HEK293 (cell line): Measurements from ENCODE around the gene BRD3.
A peak's percentile ranks its signal among the peaks of the same experiment; 100 is the strongest.

Experiments
- GLIS1 ChIP-seq: fragments of 450-650 bp; formaldehyde crosslinking; IDR thresholded peaks from 2 replicates; pipeline ENCODE4 v1.5.1; 2016; ENCODE audit warnings: missing biosample characterization, missing genetic modification characterization
- HOXD13 ChIP-seq: sonication (generic); formaldehyde crosslinking; IDR thresholded peaks from 2 replicates; pipeline ENCODE4 v1.8.0; 2022; ENCODE audit warnings: missing genetic modification reagents, borderline replicate concordance
- KLF7 ChIP-seq: fragments of 450-650 bp; formaldehyde crosslinking; IDR thresholded peaks from 2 replicates; pipeline ENCODE4 v1.5.1; 2016; ENCODE audit warnings: missing biosample characterization, missing genetic modification characterization, borderline replicate concordance
- MYNN ChIP-seq: fragments of 450-650 bp; formaldehyde crosslinking; IDR thresholded peaks from 2 replicates; pipeline ENCODE4 v1.5.1; 2016; ENCODE audit warnings: missing biosample characterization, missing genetic modification characterization, borderline replicate concordance
- OSR2 ChIP-seq: fragments of 450-650 bp; formaldehyde crosslinking; IDR thresholded peaks from 2 replicates; pipeline ENCODE4 v1.5.1; 2016; ENCODE audit warnings: missing biosample characterization, missing genetic modification characterization
- OVOL3 ChIP-seq: fragments of 450-650 bp; formaldehyde crosslinking; IDR thresholded peaks from 2 replicates; pipeline ENCODE4 v1.5.1; 2016; ENCODE audit warnings: missing biosample characterization, missing genetic modification characterization
- REPIN1 ChIP-seq: fragments of 450-650 bp; formaldehyde crosslinking; IDR thresholded peaks from 2 replicates; pipeline ENCODE4 v1.5.1; 2017; ENCODE audit warnings: missing biosample characterization, missing genetic modification characterization, low read depth
- REST ChIP-seq: fragments of 450-650 bp; formaldehyde crosslinking; IDR thresholded peaks from 2 replicates; pipeline ENCODE4 v1.5.1; 2016; ENCODE audit warnings: missing biosample characterization, missing genetic modification characterization
- TCF7L2 ChIP-seq: IDR thresholded peaks from 2 replicates; pipeline ENCODE4 v1.6.1; 2011; ENCODE audit warnings: low read depth, mild to moderate bottlenecking, inconsistent platforms, low read length, moderate library complexity, borderline replicate concordance
- WT1 ChIP-seq: fragments of 450-650 bp; formaldehyde crosslinking; IDR thresholded peaks from 2 replicates; pipeline ENCODE4 v1.5.1; 2016; ENCODE audit warnings: missing biosample characterization, missing genetic modification characterization
- YY2 ChIP-seq: fragments of 450-650 bp; formaldehyde crosslinking; IDR thresholded peaks from 2 replicates; pipeline ENCODE4 v1.5.1; 2016; ENCODE audit warnings: missing biosample characterization, missing genetic modification characterization
- ZBTB44 ChIP-seq: fragments of 450-650 bp; IDR thresholded peaks from 2 replicates; pipeline ENCODE4 v1.5.1; 2018; ENCODE audit warnings: missing biosample characterization, mild to moderate bottlenecking, missing genetic modification characterization
- ZEB2 ChIP-seq: fragments of 450-650 bp; formaldehyde crosslinking; IDR thresholded peaks from 2 replicates; pipeline ENCODE4 v1.5.1; 2016; ENCODE audit warnings: missing biosample characterization, missing genetic modification characterization
- ZFP37 ChIP-seq: fragments of 450-650 bp; formaldehyde crosslinking; IDR thresholded peaks from 2 replicates; pipeline ENCODE4 v1.5.1; 2016; ENCODE audit warnings: missing biosample characterization, missing genetic modification characterization
- ZNF184 ChIP-seq: fragments of 450-650 bp; IDR thresholded peaks from 2 replicates; pipeline ENCODE4 v1.5.1; 2018; ENCODE audit warnings: missing biosample characterization, mild to moderate bottlenecking, missing genetic modification characterization
- ZNF24 ChIP-seq: fragments of 450-650 bp; formaldehyde crosslinking; IDR thresholded peaks from 2 replicates; pipeline ENCODE4 v1.5.1; 2016; ENCODE audit warnings: missing biosample characterization, missing genetic modification characterization
- ZNF248 ChIP-seq: fragments of 450-650 bp; formaldehyde crosslinking; IDR thresholded peaks from 2 replicates; pipeline ENCODE4 v1.5.1; 2017; ENCODE audit warnings: missing biosample characterization, missing genetic modification characterization
- ZNF350 ChIP-seq: fragments of 450-650 bp; formaldehyde crosslinking; IDR thresholded peaks from 2 replicates; pipeline ENCODE4 v1.5.0; 2017; ENCODE audit warnings: missing biosample characterization, mild to moderate bottlenecking, missing genetic modification characterization
- ZNF394 ChIP-seq: fragments of 450-650 bp; formaldehyde crosslinking; IDR thresholded peaks from 2 replicates; pipeline ENCODE4 v1.5.1; 2016; ENCODE audit warnings: missing biosample characterization, missing genetic modification characterization, mild to moderate bottlenecking, moderate library complexity, borderline replicate concordance
- ZNF433 ChIP-seq: fragments of 450-650 bp; formaldehyde crosslinking; IDR thresholded peaks from 2 replicates; pipeline ENCODE4 v1.5.1; 2016; ENCODE audit warnings: missing biosample characterization, missing genetic modification characterization, low read depth
- ZNF473 ChIP-seq: fragments of 450-650 bp; formaldehyde crosslinking; IDR thresholded peaks from 2 replicates; pipeline ENCODE4 v1.5.1; 2017; ENCODE audit warnings: missing biosample characterization, missing genetic modification characterization
- ZNF624 ChIP-seq: fragments of 450-650 bp; formaldehyde crosslinking; IDR thresholded peaks from 2 replicates; pipeline ENCODE4 v1.5.1; 2017; ENCODE audit warnings: missing biosample characterization, missing genetic modification characterization
- ZNF658 ChIP-seq: fragments of 450-650 bp; formaldehyde crosslinking; IDR thresholded peaks from 2 replicates; pipeline ENCODE4; 2016; ENCODE audit warnings: missing biosample characterization, missing genetic modification characterization
- ZNF660 ChIP-seq: fragments of 450-650 bp; IDR thresholded peaks from 2 replicates; pipeline ENCODE4 v1.5.1; 2018; ENCODE audit warnings: missing biosample characterization, mild to moderate bottlenecking, missing genetic modification characterization
- ZNF670 ChIP-seq: fragments of 450-650 bp; formaldehyde crosslinking; IDR thresholded peaks from 2 replicates; pipeline ENCODE4 v1.5.1; 2016; ENCODE audit warnings: missing biosample characterization, missing genetic modification characterization, low read depth
- ZNF707 ChIP-seq: fragments of 450-650 bp; formaldehyde crosslinking; IDR thresholded peaks from 2 replicates; pipeline ENCODE4 v1.5.1; 2016; ENCODE audit warnings: missing biosample characterization, missing genetic modification characterization
- ZNF791 ChIP-seq: fragments of 450-650 bp; formaldehyde crosslinking; IDR thresholded peaks from 2 replicates; pipeline ENCODE4 v1.5.1; 2016; ENCODE audit warnings: missing biosample characterization, missing genetic modification characterization
- ZNF830 ChIP-seq: fragments of 450-650 bp; IDR thresholded peaks from 2 replicates; pipeline ENCODE4 v1.5.0; 2018; ENCODE audit warnings: missing biosample characterization, missing genetic modification characterization, low read depth, mild to moderate bottlenecking, moderate library complexity
- ZNF837 ChIP-seq: fragments of 450-650 bp; formaldehyde crosslinking; IDR thresholded peaks from 2 replicates; pipeline ENCODE4 v1.5.1; 2016; ENCODE audit warnings: missing biosample characterization, missing genetic modification characterization
- ZNF843 ChIP-seq: fragments of 450-650 bp; formaldehyde crosslinking; IDR thresholded peaks from 2 replicates; pipeline ENCODE4 v1.5.1; 2016; ENCODE audit warnings: missing biosample characterization, missing genetic modification characterization
- TF ChIP-seq, protein P1 (sequence below): fragments of 450-650 bp; formaldehyde crosslinking; IDR thresholded peaks from 2 replicates; pipeline ENCODE4 v1.5.0; 2017; ENCODE audit warnings: missing biosample characterization, missing genetic modification characterization, borderline replicate concordance

The BRD3 gene

GRCh38 chr9:133992780-133993634, 74.8 kb downstream of the BRD3 start (continued):
- TF ChIP-seq ZEB2 (tag by site-specific recombination): peak; percentile 84
- TF ChIP-seq KLF7 (tag by site-specific recombination): peak; percentile 45; the same call in 1 of the 2 replicates
- no peak for TF ChIP-seq TCF7L2
- TF ChIP-seq ZNF248 (tag by site-specific recombination): no peak
- TF ChIP-seq ZNF791: no peak
- TF ChIP-seq WT1 (tag by site-specific recombination): no peak
- no peak for TF ChIP-seq ZNF350 (tag by site-specific recombination)
- no peak for TF ChIP-seq REST
- TF ChIP-seq ZNF624 (tag by site-specific recombination): no peak
- TF ChIP-seq MYNN (tag by site-specific recombination): no peak
- TF ChIP-seq OVOL3 (tag by site-specific recombination): no peak
- TF ChIP-seq ZFP37 (tag by site-specific recombination): peak; percentile 65; the same call in 1 of the 2 replicates
- TF ChIP-seq ZNF670 (tag by site-specific recombination): no peak
- no peak for TF ChIP-seq YY2 (tag by site-specific recombination)
- TF ChIP-seq HOXD13: no peak
- TF ChIP-seq ZNF184 (tag by site-specific recombination): no peak
- TF ChIP-seq, protein P1, sequence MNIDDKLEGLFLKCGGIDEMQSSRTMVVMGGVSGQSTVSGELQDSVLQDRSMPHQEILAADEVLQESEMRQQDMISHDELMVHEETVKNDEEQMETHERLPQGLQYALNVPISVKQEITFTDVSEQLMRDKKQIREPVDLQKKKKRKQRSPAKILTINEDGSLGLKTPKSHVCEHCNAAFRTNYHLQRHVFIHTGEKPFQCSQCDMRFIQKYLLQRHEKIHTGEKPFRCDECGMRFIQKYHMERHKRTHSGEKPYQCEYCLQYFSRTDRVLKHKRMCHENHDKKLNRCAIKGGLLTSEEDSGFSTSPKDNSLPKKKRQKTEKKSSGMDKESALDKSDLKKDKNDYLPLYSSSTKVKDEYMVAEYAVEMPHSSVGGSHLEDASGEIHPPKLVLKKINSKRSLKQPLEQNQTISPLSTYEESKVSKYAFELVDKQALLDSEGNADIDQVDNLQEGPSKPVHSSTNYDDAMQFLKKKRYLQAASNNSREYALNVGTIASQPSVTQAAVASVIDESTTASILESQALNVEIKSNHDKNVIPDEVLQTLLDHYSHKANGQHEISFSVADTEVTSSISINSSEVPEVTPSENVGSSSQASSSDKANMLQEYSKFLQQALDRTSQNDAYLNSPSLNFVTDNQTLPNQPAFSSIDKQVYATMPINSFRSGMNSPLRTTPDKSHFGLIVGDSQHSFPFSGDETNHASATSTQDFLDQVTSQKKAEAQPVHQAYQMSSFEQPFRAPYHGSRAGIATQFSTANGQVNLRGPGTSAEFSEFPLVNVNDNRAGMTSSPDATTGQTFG (tag by site-specific recombination): no peak
- TF ChIP-seq REPIN1 (tag by site-specific recombination): no peak
- TF ChIP-seq GLIS1 (tag by site-specific recombination): peak; percentile 79
- TF ChIP-seq ZNF707 (tag by site-specific recombination): no peak
- TF ChIP-seq ZBTB44 (tag by site-specific recombination): no peak
- TF ChIP-seq ZNF837 (tag by site-specific recombination): no peak
- TF ChIP-seq OSR2: no peak
- TF ChIP-seq ZNF473: no peak
- TF ChIP-seq ZNF394 (tag by site-specific recombination): no peak
- no peak for TF ChIP-seq ZNF830
- no peak for TF ChIP-seq ZNF843 (tag by site-specific recombination)
- TF ChIP-seq ZNF660 (tag by site-specific recombination): no peak
- TF ChIP-seq ZNF658 (tag by site-specific recombination): no peak
- TF ChIP-seq ZNF24: no peak
- TF ChIP-seq ZNF433 (tag by site-specific recombination): no peak
